NCI-H2171 (cell line): ENCODE results near the gene ATF7IP2.
"Not testable (repeated sequence)": the region's sequence is repeated elsewhere in the genome, so short reads cannot be mapped to it uniquely, and the experiment has no call there.

Experiments used
- DNase-seq: peaks from one replicate; lab custom pipeline; 2025; lab: John Stamatoyannopoulos, UW

The ATF7IP2 gene

DNA sequence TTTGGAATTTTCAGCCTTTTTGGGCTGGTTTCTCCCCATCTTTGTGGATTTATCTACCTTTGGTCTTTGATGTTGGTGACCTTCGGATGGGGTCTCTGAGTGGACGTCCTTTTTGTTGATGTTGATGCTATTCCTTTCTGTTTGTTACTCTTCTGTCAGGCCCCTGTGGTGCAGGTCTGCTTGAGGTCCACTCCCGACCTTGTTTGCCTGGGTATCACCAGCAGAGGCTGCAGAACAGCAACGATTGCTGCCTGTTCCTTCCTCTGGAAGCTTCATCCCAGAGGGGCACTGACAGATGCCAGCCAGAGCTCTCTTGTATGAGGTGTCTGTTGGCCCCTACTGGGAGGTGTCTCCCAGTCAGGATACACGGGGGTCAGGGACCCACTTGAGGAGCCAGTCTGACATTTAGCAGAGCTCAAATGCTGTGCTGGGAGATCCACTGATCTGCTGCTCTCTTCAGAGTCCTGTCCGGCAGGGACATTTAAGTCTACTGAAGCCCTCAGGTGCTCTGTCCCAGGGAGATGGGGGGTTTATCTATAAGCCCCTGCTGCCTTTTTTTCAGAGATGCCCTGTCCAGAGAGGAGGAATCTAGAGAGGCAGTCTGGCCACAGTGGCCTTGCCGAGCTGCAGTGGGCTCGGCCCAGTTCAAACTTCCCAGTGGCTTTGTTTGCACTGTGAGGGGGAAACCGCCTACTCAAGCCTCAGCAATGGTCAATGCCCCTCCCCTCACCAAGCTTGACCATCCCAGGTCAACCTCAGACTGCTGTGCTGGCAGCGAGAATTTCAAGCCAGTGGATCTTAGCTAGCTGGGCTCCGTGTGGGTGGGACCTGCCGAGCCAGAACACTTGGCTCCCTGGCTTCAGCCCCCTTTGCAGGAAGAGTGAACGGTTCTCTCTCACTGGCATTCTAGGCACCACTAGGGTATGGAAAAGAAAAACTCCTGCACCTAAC is 66.6 kb downstream of the ATF7IP2 start:
- DNase-seq = not testable (repeated sequence)

DNA sequence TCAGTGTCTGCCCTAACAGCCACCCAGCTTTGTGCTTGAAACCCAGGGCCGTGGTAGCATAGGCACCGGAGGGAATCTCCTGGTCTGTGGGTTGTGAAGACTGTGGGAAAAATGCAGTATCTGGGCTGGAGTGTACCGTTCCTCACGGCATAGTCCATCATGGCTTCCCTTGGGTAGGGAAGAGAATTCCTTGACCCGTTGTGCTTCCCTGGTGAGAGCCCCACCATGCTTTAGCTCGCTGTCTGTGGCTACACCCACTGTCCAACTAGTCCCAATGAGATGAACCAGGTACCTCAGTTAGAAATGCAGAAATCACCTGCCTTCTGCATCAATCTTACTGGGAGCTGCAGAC is 67.3 kb downstream of the ATF7IP2 start:
- DNase-seq = no peak

DNA sequence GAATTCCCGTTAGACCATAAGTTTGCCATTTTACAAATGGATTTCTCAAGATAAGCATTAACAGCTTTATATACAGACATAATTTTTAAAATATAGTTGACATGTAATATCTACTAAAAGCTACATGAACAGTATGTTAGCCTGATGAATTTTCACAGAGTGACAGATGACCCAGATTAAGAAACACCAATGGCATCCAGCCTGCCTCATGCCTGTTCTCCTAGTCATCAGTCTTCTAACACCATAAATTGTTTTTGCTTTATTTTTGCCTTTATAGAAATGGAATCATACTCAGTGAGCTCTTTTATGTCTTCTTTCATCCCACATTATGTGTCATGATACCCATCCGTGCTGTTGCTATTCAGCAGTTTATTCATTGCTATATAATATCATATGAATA is 80.0 kb downstream of the ATF7IP2 start:
- no peak for DNase-seq

DNA sequence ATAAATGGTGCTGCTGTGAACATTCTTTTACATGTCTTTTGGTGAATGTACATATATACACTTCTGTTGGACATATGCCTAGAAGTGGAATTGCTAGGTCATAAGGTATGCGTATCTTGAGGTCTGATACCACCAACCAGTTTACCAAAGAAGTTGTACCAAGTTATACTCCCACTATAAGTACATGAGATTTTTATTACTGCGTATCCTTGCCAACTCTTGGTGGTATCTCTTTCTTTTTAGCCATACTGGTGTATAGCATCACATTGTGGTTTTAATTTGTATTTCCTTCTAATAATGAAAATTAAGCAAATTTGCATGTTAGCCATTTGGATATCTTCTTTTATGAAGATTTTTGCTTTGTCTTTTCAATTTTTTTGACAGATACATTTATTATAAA is 80.5 kb downstream of the ATF7IP2 start:
- no peak for DNase-seq

DNA sequence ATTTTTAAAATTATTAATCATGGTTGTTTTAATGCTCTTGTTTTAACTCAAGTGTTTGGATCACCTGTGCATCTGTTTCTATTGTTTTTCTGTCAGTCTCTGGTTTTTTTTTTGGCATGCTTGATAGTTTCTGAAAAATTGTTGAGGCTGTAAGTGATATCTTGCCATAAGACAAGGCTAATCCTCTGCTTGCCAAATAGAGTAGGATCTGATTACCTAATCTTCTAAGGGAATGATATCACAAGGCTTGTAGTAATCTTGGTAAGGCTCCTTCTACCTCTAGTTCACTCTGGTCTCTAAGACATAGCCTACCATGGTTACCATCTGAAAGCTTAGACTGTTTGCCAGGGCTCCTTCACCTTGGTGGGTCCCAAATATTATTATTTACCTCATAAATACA is 81.0 kb downstream of the ATF7IP2 start:
- DNase-seq = no peak

DNA sequence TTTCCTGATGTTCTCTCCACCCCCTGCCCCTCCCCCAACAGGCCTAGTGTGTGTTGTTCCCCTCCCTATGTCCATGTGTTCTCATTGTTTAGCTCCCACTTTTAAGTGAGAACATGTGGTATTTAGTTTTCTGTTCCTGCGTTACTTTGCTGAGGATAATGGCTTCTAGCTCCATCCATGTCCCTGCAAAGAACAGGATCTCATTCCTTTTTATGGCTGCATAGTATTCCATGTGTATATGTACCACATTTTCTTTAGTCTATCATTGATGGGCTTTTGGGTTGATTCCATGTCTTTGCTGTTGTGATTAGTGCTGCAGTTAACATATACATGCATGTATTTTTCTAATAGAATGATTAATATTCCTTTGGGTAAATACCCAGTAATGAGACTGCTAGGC is 90.8 kb downstream of the ATF7IP2 start:
- not testable (repeated sequence) for DNase-seq

DNA sequence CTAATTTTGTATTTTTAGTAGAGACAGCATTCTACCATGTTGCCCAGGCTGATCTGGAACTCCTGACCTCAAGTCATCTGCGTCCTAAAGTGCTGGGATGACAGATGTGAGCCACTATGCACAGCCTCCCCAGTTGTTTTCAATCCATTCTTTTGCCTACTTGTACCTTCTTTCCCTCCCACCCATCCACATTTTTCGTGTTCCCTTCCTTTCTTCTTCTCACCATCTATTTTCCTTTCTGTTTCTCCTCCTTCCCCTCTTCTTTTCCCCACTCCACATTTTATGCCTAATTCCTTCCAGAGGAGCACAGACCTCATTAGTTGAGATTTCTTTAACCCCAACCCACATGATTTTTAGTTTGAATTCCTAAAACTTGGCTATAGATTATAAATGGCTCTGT is 94.3 kb downstream of the ATF7IP2 start:
- DNase-seq = no peak

DNA sequence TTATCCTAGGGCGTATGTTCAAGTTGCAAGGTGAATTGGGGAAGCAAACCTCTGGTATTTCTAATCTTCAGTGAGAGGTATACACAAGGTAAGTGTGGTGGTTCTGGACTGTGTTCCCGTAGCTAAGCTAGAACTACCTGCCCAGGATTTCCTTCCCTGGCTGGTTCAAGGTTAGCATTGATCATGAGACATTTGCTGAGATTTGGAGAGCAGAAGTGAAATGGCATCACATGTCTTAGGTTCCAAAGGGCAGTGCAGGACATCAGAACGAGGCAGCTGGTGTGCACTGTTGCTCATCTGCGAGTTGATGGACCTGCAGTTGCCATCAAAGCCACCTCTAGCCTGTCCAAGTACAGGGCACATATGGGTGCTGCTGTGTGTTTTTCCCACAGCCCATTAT is 99.3 kb downstream of the ATF7IP2 start:
- DNase-seq = no peak

DNA sequence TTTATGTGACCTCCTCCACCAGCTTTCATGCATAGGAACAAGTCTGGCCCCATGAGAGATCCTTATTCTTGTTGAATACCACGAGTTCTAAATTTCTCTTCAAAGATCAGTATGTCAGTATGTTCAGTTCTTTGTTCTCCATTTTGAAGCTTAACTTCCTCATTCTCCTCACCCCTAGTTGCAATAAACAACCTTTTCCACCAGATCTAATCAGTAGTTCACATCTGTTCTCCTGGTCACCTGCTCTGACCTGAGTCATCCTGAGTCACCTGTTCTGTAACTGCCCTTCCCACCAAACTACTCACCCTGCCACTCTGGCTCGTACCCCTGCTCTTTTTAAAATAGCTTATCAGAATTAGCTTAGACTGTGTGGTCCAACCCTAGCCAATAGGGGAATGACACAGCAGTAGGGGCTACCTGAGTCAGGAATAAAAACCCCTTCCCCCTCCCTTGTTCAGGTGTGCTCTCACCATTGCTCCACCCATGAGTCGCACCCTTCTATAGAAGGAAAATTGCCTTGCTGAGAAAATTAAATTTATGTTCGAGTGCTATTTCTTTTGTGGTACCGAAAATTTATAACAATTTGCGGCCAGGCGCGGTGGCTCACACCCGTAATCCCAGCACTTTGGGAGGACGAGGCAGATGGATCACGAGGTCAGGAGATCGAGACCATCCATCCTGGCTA is 100.0 kb downstream of the ATF7IP2 start:
- no peak for DNase-seq

DNA sequence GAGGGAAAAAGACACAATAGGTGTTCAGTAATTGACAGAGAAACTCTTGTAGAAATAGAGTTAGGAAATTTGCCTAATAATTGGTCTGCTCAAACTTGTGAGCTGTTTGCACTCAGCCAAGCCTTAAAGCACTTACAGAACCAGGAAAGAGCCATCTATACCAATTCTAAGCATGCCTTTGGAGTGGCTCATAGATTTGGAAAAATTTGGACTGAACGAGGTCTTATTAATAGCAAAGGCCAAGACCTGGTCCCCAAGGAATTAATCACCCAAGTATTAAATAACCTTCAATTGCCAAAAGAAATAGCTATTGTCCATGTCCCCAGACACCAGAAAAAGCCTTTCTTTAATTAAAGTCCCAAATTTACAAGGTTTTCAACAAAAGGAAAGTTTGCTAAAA is 104.3 kb downstream of the ATF7IP2 start:
- DNase-seq = no peak

DNA sequence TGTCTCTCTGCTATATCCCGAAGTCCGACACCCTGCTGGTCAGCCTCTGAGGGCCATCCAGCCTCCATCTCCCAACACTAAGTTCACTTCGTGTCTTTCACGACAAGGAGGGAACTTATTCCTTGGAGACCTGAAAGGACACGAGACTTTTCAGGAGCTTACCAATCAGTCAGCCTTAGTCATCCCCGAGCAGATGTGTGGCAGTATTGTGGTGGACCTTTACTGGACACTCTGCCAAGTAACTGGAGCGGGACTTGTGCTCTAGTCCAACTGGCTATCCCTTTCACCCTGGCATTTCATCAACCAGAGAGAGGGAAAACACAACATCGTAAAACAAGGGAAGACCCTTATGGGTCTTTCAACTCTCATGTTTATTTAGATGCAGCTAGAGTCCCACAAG is 107.4 kb downstream of the ATF7IP2 start:
- DNase-seq = no peak

DNA sequence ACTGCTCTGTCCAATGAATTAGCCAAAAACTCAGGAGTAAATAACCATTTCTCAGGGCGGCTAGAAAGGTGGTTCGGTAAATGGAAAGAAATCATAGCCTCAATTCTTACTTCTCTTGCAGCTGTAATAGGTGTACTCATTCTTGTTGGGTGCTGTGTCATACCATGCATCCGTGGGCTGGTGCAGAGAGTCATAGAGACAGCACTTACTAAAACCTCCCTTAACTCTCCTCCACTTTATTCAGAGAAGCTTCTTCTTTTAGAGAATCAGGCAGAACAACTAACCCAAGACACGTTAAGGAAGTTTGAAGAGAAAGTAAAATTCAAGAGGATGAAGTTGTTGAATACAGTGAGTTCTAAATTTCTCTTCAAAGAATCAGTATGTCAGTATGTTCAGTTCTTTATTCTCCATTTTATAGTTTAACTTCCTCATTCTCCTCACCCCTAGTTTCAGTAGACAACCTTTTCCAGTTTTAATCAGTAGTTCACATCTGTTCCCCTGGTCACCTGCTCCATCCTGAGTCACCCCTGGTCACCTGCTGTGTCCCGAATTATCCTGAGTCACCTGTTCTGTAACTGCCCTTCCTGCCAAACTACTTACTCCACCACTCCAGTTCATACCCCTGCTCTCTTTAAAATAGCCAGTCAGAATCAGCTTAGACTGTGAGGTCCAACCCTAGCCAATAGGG is 108.6 kb downstream of the ATF7IP2 start:
- no peak for DNase-seq

DNA sequence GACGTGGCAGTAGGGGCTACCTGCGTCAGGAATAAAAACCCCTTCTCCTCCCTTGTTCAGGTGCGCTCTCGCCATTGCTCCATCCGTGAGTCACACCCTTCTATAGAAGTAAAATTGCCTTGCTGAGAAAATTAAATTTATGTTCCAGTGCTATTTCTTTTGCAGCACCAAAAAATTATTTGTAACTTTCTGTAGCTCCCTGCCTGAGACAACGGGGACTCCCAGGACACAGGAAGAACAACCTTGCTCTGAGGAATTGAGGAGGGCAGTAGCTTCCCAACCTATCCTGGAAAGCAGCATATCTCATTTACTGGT is 109.1 kb downstream of the ATF7IP2 start:
- no peak for DNase-seq

DNA sequence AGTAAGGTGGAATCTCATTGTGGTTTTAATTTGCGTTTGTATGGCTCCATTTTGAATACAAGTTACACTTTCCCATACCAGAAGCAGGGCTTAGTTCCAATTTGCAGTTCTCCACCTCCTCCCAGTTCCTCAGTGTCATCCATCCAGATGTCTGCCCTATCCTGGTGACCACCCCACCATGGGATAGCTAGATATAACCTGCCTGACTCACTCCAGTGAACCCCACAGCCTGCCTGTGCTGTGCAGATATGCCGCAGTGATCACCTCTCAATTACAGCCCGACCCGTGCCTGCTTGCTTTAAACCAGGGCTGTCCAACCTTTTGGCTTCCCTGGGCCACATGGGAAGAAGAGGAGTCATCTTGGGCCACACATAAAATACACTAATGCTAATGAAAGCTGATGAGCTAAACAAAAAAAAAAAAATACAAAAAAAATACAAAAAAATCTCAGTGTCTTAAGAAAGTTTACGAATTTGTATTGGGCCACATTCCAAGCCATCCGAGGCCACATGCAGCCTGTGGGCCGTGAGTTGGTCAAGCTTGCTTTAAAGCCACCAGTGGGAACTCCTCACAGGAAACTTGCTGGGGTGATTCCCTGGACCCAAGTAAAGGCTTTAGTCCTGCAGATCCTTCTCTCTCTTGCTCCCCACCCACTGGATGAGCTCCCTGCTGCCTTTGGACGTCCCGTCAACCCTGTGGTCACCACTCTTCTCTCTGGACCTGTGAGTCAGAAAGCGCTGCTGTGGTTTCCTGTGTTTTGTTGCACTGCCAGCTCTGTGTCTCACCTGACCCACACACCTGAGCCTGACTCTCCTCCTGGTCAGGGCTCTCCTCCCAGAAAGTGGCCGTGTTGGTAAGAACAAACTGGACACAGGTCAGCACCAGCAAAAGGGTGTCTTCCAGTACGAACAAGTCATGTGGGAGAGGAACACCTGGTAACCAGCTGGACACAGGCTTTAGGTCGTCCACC is 111.6 kb downstream of the ATF7IP2 start:
- DNase-seq = no peak

DNA sequence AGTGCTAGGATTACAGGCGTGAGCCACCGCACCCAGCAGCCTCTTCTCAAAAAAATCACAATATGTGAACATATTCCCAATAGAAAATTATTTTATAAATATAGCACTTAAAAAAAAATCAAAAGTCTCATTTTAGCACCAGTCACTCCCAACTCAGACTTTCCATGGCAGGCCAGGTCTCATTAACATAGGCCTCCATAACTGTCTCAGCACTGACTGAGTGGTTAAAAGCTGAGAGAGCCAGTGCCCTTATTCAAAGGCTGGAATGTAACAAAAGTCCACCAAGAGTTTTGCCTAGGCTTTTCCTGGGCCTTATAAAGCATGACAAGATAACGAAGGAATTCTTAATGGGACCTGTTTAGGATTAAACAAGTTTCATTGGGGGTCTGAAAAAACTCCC is 114.7 kb downstream of the ATF7IP2 start:
- no peak for DNase-seq

DNA sequence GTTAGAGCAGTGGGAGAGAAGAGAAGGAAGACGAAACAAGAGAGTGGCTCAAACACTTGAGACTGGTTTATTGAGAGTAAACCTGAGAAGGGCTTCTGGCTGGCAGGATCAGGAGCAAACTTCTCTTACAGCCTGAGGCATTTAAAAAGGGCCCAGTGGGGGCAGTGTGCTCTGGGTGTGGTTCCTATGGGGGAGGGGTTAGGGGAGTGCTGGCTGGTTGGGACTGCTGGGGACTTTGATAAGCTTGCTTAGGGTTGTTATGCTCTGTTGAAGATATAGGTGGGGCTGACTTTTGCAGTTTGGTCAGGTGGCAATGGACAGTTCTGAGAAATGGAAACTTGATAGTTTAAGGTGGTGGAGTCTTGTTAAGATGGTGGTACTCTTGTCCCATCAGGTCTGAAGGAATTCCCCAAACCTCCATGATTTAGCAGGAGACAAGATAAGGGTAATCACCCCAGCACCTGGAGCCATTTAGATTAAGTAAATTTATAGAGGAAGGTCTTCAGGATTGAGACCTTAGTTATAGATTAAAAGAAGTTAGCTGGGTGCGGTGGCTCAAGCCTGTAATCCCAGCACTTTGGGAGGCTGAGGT is 115.3 kb downstream of the ATF7IP2 start:
- DNase-seq = no peak

DNA sequence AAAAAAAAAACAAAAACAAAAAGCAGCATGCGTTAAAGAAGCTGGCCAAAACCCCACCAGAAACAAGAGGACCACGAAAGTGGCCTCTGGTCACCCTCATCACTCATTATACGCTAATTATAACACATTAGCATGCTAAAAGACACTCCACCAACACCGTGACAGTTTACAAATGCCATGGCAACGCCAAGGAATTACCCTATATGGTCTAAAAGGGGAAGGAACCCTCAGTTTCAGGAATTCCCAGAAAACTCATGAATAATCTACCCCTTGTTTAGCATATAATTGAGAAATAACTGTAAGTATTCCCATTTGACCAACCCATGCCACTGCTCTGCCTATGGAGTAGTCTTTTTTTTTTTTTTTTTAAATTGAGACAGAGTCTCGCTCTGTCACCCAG is 116.9 kb downstream of the ATF7IP2 start:
- DNase-seq = no peak

DNA sequence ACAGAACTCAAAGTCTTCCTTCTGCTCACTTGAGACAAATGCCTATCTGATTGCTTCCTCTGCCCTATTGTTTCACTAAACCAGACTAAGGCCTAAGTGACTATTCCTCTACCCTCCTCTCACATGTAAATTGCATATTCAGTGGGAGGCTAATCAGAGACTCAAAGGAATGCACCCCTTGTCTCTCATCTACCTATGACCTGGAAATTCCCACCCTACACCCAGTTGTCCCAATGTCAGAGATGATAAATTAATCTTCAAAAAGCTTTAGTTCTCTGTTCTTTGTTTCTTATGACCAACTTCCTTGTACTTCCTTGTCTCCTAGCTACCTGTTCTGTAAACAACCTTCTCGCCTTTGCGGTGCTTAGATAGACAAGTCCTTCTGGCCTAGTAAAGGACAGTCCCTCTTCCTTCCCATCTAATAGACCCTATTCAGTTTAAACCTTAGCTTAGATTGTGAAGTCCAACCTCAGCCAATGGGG is 118.6 kb downstream of the ATF7IP2 start:
- DNase-seq = no peak

DNA sequence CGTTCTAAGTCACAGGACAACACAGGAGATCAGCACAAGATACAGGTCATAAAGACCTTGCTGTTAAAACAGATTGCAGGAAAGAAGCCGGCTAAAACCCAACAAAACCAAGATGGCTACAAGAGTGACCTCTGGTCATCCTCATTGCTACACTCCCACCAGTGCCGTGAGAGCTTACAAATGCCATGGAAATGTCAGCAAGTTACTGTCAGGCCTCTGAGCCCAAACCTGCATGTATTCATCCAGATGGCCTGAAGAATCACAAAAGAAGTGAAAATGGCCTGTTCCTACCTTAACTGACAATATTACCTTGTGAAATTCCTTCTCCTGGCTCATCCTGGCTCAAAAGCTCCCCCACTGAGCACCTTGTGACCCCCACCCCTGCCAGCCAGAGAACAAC is 119.4 kb downstream of the ATF7IP2 start:
- DNase-seq = not testable (repeated sequence)

DNA sequence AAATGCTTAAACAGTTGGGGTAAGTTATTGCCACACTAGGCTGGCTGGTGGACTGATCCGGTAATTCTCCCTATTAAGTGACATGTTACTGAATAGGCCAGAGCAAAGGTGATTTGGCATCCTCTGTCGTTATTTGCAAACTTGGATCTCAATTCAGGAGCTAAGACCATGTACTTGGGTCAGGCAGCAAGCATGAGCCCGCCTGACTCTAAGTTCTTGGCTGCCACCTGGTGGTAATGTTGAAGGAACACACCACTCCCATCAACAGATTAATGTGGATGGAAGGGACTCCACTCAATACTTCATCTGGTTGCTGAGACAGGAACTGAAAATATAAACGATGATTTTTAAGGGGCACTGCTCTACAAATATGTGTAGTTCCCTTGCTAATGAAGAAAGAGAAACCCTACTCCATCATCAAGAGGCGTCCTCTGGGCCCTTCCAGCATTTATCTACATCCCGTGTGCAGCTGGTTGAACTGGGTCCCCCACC is 123.7 kb downstream of the ATF7IP2 start:
- DNase-seq = peak; percentile 64

DNA sequence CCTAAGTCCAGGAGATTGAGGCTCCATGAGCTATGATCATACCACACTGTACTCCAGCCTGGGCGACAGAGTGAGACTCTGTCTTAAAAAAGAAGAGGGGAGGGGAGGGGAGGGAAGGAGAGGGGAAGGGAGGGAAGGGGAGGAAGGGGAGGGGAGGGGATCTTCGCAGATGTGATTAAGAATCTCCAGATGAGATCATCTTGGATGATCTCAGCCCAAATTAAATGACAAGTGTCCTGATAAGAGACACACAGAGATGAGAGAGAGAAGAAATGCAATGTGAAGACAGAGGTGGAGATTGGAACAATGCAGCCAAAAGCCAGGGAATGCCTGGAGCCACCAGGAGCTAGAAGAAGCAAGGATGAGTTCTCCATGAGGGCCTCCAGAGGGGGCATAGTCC is 124.4 kb downstream of the ATF7IP2 start:
- DNase-seq = no peak
